Measurements from ENCODE around the gene SLC17A5.

GRCh38 chr6:73644030-73644429 is 9.8 kb downstream of the SLC17A5 start:
- TF ChIP-seq CTCF (conservative IDR thresholded peaks at IDR 0.05) = no peak
- no peak for TF ChIP-seq EZH2 (IDR thresholded peaks at IDR 0.05; ENCODE audit: low read depth)
